Stimulated activated CD4-positive, alpha-beta T cell treated with anti-CD3 and anti-CD28 coated beads, Interleukin-12 subunit alpha, Interleukin-12 subunit beta, amount 100 ng/mL, for 4 hours (primary cell): ENCODE data around the gene SUMO3.

Source experiments
- DNase-seq: peaks from one replicate; pipeline ENCODE4 v3.0.0-alpha.2; 2020

The SUMO3 gene

DNA sequence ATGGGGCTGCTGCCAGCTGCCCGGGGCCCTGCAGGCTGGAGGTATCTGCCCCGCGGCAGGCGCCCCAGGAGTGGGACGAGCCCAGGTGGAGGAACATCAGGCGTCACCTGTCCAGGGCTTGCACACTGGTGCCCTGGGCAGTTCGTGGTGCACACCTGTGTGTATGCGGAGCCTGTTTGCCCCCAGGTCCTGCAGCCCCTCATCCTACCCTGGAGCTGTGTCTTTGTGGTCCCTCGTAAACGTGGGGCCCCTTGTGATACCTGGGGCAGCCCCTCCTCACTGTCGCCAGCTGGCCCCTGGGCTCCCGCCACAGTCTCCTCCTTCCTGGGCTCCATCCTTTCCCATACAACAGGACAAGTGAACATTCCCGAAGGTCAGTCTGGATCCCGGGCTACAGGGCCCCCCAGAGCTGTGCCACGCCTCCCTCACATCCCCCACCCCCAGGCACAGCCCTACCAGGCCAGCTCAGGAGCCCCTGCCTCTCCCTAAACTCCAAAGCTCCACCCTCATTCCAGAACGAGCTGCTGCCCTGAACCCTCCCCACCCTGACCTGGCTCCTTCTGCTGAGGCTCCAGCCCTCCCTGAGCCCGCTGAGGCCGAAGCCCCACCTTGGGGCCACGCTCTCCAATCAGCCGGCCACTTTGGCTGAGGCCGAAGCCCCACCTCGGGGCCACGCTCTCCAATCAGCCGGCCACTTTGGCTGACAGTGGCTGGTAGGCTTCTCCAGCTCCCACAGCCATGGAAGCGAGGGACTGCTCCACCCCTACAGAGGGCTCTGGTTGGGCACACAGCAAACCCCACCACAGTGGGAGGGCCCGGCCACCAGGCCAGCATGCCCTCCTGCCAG lies 58.9 kb downstream of the SUMO3 start:
- DNase-seq: no peak

DNA sequence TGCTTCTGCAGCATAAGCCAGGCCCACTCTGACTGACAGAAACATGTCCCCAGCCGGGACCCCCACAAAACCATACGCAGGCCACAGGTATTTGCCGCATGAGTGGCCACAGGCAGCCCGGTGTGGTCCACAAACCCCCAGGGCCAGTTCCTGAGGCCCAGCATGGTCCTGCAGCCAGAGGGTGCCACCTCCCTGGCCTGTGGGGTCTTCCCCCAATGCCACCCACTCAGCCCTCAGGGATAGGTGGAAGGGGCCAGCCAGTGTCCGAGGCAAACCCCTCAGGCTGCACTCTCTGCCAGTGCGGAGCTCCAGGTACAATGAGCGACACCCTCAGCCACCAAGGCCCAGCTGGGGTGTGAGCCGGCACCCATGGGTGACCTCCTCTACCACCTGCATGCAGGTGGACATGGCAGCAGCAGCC lies 59.7 kb downstream of the SUMO3 start:
- DNase-seq: no peak

DNA sequence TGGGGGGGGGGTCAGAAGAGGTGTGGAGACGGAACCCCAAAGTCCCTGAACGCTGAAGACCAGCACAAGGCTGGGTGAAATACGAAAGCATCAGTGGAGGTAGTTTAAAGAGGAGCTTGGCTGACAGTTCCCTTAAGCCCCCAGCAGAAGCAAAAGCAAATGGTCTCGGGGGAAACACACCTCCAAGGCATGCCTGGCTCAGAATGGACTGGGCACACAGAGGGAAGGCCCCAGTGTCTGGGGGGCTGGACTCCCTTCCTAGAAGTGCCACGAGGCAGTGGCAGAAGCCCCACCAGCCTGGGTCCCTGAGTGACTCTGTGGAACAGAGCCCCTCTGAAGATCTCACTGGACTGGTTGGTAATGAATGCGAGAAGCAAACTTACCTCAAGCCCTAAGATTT lies 60.1 kb downstream of the SUMO3 start:
- DNase-seq: no peak

DNA sequence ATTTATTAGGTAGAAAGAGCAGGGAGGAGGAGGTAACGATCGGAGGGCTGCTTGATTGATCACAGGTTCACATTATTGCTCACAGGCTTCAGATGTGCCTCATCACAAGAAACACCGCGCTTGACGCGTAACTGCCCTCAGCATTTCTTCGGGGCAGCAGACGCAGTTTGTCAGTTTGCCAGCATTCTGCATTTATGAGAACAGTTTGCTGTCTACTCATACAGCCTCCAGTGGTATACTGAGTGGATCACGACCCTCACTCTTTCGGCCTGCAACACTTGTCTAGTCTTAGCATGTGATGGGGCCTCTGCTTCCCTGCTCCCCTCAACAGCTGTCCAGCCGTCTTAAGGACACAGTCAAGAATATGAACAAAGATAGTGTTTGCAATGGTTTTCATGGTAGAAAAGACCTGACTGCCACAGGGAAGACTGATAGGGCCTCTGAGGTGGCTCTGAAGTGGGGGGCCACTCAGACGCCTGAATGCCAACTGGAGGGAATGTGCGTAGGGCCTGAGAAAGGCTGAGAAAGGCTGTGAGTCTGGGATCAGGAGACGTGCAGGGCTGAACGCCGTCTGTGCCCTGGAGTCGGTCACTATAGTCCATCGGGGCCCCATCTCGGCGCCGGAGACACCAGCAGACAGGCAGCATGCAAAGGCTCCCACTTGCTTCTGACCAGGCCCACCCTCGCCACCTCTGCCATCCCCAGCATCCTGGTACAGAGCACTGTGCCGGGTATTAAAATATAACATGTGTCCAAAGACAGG lies 61.3 kb downstream of the SUMO3 start:
- DNase-seq: no peak
